ENCODE measurements around the gene NNAT. TPM values are rescaled to one million over a fixed set of nuclear protein-coding genes. Genes with fewer than 3 reads are reported as not detected.

NNAT gene
- total RNA-seq, 1 donor from 2014 or later: 65.2 TPM

DNA sequence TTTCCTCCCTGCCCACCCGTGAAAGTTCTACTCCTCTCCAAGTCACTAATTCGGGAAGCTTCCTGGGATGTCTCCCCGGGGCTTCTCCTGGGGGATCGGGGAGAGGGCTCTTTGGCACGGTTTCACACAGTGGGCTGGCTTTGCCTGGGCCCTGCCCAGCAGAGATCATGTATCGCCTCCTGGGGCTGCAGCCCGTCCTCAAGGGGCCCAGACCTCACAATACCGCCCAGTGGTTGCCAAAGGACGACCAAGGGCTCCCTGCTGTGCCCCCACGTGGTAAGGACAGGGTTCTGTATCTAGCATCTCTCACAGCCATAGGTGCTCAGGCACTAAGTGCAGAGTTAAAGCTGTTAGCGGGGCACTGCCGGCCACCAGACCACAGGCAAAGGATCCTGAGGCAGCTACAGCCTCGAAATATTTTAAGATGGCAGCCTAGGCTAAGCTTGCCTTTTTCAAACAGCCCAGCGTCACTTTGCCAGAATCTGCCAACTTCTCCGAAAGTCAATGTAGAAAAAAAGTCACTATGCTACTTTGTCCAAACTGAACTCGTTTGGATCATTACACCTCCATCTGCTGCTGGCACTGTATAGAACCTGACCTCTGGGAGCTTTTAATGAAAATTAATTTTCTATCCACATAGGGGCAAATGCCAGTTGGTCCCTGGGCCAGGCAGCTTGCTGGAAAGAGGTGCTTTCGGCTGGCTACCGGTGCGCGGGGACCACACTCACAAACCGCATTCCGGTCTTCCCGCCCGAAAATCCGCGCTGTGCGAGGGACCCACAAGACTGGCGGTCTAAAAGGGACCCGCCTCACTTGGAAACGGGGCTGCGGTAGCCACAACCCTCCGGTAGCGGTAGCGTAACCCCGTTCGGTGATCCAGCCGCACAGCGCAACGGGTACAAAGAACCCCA, 1.3 kb upstream of the NNAT start:
- no peak overlapping the region for H3K4me3 ChIP-seq (ENCODE audit: low read depth, low read length)
- TF ChIP-seq CTCF (conservative IDR thresholded peaks at IDR 0.05; ENCODE audit: low read depth, low read length): no peak
- DNase-seq (ENCODE audit: low read depth): no peak

- no peak overlapping the region for H3K4me3 ChIP-seq (ENCODE audit: low read depth, low read length)
- TF ChIP-seq CTCF (conservative IDR thresholded peaks at IDR 0.05; ENCODE audit: low read depth, low read length): no peak
- DNase-seq (ENCODE audit: low read depth): no peak
Measured at GRCh38 chr20:37520419-37520955, 563 bp upstream of the NNAT start.

DNA sequence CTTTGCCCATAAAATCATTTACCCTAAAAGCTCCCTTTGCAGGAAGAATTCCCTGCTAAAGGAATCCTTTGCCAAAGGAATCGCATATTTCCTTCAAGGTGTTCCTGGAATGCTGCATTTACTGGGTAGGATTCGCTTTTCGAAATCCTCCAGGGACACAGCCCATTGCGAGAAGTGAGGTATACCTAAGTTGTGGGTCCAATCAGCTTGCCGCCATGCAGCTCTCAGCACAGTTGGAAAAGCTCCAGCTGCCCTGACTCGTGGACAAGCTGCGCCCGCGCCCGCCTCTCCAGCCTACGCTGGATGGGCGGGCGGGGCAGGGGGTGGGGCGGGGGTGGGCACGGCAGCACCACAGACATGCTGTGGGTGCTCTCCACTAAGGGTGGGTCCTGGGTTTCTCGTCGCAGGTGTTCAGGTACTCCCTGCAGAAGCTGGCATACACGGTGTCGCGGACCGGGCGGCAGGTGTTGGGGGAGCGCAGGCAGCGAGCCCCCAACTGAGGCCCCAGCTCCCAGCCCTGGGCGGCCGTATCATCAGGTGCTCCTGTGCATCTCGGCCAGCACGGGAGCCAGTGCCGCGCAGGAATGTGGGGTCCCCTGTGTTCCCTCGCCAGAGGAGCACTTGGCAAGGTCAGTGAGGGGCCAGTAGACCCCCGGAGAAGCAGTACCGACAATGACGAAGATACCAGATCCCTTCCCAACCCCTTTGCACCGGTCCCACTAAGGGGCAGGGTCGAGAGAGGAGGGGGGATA, 1.4 kb downstream of the NNAT start:
- no peak overlapping the region for H3K4me3 ChIP-seq (ENCODE audit: low read depth, low read length)
- no peak for DNase-seq (ENCODE audit: low read depth)
- TF ChIP-seq CTCF (conservative IDR thresholded peaks at IDR 0.05; ENCODE audit: low read depth, low read length): no peak

DNA sequence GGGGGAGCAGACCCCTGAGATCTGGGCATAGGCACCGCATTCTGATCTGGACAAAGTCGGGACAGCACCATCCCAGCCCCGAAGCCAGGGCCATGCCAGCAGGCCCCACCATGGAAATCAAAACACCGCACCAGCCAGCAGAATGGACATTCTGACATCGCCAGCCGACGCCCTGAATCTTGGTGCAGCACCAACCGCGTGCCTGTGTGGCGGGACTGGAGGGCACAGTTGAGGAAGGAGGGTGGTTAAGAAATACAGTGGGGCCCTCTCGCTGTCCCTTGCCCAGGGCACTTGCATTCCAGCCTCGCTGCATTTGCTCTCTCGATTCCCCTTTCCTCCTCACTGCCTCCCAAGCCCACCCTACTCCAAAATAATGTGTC, 2.0 kb downstream of the NNAT start:
- H3K4me3 ChIP-seq (ENCODE audit: low read depth, low read length): no peak overlapping the region
- no peak for TF ChIP-seq CTCF (conservative IDR thresholded peaks at IDR 0.05; ENCODE audit: low read depth, low read length)
- no peak for DNase-seq (ENCODE audit: low read depth)

DNA sequence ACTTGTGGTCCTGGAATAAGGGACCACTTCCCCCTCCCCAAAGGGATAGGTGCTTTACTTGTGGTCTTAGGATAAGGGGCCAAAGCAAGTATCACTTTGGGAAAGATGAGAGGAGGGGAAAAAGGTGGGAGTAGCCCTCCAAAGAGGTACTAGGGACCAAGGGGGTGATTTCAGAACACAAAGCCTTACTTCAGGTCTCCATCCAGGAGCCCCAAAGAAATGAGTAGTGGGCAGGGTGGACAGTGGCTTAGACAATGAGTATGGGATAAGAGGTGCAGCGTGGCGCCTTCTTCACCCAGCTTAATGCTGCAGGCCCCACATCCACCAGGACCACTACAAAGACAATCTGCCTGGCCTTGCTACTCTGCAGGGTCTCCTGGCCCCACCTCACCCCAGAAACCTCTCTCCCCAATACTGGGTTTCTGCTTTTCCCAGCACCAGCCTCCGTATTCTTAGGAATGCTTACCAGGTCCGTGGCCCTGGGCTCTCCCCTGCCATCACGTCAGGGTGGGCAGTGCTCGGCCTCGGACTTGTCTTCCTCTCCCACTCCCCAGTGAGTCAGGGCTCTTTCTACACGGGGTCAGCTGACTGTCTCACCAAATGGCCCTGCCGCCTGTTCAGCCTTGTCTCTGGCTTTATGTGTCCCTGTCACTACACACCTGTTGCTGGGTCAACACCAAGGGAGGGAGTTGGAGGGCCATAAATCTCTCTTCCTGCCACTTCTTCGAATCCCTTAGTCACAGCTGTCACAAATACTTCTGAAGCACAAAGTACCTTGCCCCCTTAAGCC, 3.1 kb downstream of the NNAT start:
- TF ChIP-seq CTCF (conservative IDR thresholded peaks at IDR 0.05; ENCODE audit: low read depth, low read length): no peak
- H3K4me3 ChIP-seq (ENCODE audit: low read depth, low read length): no peak overlapping the region
- no peak for DNase-seq (ENCODE audit: low read depth)

DNA sequence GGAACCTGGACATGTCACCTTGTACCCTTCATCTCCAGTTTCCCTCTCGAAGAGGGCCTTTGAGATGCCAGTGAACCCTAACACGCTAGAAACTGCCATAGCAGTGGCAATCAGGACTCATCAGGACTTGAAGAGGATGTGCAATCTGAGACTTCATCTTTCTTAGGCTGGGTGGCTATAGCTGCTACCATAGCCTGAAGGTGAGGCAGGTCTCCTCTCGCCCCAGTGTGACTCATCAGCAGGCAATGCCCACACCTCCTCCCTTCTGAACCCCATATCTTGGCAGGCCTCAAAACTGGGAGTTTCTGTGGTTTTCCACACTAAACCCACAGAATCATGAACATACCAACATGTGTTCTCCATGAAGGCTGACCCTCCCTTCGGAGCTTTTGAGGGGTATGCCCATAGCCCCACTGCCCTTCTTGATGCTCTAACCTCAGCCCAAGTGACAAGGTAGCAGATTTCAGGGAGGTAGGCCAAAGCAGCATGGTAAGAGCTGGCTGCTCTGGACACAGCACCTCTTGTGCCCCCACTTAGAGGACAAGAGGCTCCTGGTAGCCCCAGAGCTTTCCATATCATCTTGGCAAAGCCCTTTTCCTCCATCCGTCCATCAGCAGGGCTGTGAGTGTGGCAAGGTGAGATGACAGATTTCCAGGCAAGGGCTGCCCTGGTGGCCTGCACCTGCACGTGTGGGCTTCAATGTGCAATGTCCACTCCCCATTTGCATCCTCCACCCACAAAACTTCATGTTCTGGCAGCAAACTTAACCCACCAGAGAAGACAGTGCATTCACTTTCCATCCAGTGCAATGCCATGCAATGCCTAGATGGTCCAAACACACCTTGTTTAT, 4.0 kb downstream of the NNAT start:
- no peak for TF ChIP-seq CTCF (conservative IDR thresholded peaks at IDR 0.05; ENCODE audit: low read depth, low read length)
- no peak overlapping the region for H3K4me3 ChIP-seq (ENCODE audit: low read depth, low read length)
- DNase-seq (ENCODE audit: low read depth): no peak

Measured in epithelial cell of proximal tubule (primary cell).